GF-D8 (cell line): ENCODE data around the gene EVX2.

Experiments used
- DNase-seq: peaks from one replicate; lab custom pipeline; 2025; lab: John Stamatoyannopoulos, UW

EVX2 gene

DNA sequence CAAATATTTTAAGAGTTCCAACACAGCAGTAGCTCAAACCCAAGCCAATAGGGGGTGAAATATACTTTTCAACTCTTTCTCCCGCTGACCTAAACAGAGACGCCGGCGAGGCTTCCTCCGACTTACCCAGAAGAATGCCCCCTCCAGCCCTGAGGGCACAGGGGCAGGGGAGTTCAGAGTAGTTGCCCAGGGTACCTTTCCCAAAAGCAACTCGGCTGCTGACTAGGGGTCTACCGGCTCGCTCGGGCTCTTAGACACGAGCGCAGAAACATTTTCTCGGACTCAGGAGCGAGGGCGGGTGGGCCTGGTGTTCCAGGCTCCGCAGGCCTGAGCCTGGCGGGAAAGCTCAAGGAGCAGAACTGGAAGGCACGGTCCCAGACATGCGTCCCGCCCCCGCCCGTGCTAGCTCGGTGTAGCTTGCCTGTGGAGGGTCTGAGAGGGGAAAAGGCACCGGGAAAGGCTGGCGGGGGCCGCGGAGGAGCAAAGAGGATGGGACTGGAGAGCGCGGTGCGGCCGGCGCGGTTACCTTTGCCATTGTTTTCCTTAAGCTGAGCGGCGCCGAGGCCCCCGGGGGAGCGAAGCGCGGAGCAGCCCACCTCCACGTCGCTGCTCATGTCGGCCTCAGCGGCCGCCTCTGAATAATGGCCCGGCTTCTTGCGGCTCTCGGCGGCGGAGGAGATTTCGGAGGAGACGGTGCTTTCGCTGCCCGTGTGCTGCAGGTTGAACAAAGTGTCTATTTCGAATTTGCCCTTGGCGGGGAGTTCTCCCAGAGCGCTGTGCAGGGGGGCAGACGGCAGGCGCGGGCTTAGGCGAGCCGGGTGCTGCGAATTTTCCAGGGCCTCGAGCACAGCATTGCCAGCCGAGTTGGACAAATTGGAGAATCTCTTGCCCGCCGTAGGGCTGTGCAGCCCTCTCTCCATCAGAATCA lies 674 bp downstream of the EVX2 start:
- no peak for DNase-seq

DNA sequence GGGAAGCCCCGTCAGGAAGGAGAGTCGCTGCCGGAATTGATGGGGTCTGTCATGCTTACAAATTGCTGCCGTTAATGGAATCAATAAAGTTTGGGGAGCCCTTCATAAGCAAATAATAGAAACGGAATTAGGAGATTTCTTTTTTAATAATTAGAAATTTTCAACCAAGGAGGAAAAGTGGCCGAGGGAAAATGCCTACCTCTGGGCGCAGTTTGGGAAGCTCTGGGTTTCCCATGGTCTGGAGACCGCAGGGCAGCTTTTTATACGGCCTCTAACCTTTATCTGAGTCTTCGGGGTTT lies 1.3 kb downstream of the EVX2 start:
- DNase-seq = no peak

DNA sequence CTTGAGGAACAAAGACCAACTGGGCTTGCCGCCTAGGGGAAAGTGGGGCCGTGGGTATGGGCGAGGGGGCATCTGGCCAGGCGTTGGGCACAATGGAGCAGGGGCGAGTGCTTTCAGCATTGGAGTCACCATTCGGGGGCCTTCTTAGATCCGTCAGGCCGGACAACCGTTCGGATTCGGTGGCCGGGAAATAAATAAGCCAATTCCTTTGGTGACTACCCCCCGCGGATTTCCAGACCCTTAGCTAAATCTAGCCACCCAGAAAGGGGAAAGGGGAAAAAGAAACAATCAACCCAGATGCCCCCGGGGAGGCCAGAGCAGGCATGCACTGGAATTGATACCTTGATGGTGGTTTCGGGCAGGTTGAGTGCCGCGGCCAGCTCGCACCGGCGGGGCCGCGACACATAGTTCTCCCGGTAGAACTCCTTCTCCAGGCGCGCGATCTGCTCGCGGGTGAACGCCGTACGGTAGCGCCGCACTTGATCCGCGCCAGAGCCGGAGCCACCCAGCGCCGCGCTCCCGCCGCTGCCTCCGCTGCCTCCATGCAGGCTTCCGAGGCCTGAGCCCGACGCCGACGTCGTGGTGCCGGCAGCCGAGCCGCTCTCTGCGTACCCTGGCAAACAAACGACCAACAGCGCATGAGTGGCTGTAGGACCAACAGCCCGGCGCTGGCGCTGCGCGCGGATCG lies 1.8 kb downstream of the EVX2 start:
- no peak for DNase-seq

DNA sequence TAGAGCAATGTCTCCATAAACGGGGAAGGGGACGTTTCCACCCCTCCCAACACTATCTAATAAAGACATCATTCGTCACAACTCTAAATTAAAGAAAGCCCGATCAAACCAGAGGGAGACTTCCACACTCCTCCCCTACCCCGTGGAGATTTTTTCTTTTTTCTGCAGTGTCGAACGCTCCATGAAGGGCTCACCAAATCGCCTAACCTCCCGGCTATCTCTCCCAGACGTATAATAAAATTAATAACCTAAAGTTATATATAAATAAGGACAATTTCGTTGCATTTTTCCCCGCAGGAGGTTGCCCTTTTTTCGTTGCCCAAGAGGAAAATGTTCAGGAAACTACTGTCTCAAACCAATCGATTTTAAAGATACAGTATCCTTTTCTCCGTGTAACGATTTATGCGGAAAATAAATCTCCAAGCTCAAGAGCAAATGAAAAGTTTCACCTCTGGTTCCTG lies 2.4 kb downstream of the EVX2 start:
- no peak for DNase-seq

DNA sequence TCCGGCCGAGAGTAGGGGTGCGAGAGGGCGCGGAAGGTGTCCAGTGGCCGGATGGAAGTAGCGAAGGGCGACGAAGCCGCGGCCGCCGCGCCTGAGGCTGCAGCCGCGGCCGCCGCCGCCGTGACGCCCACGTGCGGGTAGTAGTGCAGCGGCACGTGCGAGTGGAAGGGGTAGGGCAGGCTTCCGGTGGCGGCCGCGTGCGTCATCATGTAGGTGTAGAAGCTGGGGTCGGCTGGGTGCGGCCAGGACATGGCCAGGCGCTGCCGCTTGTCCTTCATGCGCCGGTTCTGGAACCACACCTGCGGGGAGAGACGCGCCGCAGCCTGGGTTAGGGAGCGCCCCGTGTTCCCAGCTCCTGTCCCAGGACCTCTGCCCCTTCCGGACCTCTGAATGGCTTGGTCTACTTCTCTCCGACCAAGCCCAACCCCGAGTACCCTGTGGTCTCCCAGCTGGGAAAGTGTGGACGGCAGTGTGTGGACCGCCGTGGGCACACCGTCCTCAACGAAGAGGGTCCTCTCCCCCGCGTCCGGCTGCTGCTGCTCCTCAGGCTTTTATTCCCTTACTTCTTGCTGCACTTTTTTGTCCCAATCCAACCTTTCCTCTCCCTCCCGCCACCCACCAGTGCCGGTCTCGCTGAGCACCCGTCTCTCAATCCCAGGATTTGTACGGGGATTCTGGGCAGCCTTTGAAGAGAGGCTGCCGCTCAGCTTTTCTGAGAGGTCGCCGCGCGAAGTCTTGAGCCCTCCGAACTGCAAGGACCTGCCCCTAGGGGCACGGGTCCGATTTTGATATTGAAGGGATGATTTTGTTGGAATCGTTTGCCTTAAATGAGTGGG lies 3.0 kb downstream of the EVX2 start:
- DNase-seq = no peak

DNA sequence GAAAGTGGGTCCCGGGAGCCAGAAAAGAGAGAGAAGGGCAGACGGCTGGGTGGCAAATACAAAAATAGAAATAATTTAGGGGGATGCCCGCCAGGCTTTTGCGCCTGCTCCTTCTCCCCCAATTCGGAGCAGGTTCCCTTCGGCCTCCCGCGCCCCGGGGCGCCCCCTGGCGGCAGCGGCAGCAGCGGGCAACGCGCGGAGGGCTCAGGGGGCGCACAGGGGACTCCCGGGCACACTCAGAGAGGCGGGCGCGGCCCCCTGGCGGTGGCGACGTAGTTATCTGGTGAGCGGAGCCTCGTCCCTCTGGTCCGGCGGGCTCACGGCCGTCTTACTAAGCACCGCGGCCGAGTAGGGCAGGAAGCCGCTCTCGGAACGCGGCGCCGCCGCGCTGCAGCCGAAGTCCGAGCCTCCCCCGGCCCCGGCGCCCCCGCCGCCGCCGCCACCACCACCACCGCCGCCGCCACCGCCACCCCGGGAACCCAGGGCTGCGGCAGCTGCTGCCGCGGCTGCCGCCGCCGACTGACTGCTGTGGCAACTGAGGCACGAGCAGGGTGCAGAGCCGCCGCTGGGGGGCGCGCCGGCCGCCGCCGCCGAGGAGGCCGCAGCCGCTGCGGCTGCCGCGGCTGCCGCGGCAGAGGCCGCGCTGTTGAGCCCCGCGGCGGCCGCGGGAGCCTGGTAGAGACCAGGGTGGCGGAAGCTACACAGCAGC lies 3.8 kb downstream of the EVX2 start:
- DNase-seq = no peak

DNA sequence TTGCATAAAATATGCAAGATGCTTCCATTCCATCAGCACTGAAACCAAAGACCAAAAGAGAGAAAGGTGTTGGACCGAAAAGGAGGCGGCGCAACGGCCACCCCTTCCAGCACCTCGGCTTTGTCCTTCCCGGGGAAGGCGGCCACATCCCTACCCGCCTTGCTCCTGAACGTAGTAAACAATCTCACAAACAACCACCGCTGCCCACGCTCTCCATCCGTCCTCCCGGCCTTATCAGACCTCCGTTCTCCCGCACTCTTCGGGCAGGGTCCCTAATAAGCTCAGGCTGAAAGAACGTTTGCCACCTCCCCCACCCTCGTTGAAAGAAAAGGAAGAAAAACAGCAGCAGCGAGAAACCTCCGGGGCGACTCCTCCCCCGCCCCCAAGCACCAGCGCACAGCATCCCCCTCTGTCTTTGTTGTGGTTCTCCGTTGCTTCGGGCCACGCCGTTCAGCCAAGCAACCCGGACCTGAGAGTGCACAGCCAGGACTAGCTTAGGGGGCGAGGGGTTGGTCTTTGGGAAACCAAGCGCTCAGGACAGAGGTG lies 4.4 kb downstream of the EVX2 start:
- no peak for DNase-seq

DNA sequence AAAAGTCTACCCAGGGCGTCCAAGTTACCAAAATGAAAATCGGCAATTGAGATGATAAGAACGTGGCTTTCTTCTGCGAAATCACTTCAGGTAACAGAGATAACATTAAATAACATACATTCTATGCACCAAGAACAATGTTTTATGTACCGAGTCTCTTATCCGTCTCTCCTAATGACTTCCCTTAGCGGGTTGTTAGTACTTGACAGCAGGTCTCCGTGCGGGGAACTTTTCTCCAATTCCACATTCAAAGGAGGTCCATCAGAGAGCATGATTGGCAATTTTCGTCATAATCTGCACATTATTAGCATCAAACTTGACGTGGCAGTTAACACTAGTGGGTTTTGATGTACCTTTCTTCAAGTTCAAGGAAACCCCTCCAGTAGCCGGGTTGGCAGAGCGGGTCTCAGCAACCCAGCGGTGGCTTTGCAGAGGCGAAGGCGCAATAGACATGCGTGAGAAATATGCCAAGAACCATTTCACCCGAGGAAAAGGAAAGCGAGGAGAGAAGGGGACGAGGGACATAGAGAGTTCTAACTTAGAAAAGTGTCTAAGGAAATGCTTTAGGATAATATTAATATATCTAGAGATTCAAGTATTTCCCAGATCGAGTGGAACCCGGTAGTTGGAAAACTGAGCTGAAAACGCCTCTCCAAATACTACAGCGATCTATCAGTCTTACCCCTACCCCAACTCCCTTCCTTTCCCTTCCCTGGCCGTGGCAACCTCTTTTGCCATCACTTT lies 5.0 kb downstream of the EVX2 start:
- DNase-seq = no peak

DNA sequence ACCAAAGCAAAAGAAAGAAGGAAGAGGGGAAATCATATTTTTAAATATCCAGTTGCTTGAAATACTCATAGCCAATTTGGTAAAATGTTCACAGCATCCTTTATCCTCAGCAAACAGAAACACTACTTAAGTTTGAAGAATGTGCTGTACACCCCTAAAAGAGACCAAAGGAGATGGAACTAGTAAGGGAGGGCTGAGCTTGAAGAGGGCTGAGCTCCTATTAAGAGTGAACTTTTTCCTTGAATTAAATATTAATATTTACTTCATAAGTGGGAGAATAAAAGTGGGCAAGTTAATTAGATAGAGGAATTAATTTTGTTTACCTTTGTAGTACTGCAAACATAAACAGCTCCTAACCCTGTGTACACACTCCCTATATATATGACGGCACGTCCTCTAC lies 7.0 kb downstream of the EVX2 start:
- no peak for DNase-seq

DNA sequence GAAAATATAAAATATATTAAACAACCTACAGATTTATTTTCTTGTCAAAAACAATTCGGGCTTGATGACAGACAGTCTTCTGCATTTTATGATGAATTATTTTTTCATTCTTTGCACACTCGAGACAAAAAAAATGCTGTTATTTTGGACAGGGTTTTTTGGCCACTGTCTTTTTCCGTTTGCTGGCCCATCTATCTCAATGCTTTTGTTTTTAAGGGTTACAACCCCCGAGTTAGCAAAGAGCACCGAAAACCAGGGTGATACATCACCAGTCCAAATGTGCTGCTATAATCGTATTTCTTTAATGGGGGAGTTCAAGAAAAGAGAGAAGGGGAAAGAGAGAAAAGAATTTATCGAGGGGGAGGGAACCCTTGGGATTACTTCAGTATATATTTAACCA lies 7.7 kb downstream of the EVX2 start:
- no peak for DNase-seq

DNA sequence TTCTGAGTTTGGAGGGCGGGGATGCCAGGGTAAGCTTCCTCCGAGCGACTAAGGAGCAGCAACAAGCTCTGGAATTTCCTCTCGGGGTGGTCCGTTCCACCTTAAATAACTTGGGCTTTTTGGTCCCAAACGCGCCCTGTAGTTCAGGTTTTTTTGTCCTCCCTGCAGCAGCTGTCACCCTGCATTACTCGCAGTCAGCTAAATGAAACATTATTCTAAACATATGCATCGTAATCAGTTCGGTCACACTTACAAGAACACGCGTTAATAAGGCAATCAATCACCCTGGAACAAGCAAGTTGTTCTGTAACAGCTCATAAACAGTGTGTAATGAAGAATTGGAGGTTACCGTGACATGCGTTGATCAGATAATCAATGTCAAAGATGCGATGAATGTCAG lies 8.3 kb downstream of the EVX2 start:
- no peak for DNase-seq

DNA sequence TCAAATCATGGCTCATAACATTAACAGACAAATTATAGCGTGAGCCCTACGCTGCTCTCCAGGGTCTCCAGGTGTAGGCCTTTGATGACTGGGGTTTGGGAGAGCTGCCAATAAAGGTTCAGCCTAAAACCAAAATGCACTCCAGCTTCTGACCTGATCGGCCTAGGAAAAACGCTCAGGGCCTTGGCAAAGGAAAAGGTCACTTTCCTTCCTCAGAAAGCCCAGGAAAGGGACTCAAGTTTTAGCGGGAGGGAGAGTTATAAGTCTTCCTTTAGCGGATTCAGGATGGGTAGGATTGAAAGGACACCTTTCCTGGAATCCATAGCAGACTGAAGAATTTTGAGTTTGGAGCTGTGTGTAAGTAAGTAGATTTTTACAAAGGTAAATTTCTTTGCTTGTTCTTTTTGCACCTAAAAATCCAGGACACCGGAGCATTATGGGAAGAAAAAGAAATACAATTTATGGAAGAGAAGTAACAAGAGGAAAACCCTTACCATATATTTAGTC lies 8.8 kb downstream of the EVX2 start:
- no peak for DNase-seq

DNA sequence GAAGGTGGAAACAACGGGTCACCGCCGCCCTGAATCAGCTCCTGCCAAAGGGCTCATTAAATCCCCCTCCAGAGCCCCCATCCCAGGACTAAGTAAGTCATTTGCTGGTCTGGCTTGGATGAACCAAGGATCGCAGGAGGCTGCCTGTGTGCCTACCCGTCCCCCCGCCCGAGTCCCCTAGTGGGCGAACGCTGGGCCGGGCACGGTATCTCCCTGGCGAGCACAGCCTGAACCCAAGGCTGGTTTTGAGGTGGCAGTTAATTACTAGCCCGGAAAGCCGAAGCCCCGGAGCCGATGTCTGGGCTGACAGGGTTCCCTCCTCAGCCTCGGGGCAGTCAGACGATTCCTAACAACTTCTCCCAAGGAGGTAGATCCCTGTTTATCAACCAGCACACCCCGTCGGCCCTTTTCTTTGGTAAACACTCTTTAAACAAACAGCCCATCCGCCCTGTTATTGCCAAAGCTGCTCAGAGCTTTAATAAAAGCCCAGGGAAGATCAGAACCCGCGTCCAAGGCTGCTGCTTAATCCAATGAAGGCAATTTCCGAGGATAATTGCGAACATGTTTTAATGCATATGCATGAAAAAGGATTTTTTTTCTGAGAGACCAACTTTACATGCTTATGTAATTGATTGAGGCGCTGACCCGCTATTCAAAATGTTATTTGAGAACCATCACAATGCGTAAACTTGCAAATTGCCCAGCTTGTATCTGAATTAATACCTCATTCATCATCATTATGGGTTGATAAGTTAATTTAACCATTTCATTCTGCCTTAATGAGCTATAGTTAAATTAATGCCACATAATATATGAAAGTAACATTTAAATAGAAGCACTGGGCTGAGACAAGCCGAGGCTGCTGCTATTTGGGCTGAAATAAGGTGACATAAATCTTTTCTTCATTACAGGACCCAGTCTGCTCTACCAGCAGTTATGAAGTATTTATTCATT lies 10.5 kb downstream of the EVX2 start:
- no peak for DNase-seq

DNA sequence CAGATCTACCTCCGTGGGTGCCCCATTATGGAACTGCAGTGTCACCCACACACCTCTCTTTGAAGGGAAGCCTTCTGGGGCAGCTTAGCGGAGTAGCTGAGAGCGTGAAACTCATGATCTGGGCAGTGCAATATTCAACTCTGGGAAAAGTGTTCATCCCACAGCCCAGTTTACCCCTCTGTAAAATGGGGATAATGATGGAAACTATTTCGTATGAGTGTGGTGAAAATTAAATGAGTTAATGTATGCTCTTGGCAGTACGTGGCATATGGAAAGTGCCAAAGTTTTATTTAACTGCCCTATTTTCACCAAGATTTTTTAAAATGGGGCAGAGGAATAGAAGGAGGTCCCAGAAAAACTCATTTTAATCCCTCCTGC lies 11.5 kb downstream of the EVX2 start:
- DNase-seq = no peak

DNA sequence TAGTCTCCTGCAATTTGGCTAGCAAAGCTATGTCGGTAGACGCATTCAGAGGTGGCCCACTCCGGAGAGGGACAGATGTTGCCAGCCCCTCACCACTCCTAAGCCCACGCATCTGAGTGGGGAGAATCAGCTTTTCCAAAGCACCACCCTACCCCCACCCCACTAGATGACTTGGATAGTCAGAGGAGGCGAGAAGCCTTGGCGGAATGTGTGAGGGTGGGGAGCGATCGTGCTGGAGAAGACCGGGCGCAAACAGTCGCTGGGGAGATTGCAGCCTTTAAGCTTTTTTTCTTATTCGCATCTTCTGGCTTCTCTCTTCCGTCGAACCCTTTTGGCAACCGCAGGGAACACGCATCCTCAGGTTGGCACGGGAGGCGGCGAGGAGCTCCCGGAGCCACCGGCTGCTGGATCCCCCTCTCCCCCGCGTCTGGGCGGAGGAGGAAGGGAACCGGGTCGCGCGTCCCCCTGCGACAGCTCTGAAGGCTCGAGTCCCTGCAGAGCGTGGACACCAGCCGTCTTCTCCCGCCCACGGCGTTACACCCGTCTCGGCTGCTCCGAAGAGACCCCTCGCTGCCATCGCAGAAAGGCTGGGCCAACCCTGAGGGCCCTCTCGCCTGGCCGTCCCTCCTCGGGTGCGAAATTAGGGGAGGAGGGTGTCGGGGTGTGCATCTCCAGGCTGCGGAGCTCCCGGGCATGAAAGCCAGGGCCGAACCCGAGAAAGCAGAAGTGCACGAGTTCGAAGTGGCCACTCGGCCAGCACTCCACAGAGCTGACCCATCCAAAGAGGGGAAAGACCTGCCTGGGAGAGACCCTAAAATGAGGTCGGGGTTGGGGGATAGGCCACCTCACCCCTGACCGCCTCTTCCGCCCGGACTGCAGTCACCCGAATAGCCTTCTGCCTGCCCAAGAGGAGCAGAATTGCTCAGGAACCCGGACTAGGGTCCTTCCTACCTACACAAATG lies 12.2 kb downstream of the EVX2 start:
- DNase-seq = no peak

DNA sequence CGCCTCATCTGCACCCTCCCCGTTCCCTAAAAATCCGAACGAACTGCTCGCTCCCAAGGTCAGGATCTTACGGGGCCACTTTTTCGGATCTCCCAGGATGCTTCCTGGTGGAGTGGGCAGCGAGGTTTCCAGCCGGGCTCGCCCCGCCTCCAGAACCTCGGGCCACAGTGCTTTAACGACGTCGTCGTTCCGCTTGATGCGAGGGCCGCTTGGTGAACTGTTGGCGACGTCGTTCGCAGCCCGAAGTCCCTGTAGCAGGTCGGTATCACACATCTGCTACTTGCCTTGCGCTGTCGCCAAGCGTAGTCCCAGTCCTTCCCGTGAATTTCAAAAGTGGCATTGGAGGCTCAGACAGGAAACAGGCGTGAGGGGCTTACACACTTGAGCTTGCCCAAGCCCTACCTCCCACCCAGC lies 15.3 kb downstream of the EVX2 start:
- no peak for DNase-seq

DNA sequence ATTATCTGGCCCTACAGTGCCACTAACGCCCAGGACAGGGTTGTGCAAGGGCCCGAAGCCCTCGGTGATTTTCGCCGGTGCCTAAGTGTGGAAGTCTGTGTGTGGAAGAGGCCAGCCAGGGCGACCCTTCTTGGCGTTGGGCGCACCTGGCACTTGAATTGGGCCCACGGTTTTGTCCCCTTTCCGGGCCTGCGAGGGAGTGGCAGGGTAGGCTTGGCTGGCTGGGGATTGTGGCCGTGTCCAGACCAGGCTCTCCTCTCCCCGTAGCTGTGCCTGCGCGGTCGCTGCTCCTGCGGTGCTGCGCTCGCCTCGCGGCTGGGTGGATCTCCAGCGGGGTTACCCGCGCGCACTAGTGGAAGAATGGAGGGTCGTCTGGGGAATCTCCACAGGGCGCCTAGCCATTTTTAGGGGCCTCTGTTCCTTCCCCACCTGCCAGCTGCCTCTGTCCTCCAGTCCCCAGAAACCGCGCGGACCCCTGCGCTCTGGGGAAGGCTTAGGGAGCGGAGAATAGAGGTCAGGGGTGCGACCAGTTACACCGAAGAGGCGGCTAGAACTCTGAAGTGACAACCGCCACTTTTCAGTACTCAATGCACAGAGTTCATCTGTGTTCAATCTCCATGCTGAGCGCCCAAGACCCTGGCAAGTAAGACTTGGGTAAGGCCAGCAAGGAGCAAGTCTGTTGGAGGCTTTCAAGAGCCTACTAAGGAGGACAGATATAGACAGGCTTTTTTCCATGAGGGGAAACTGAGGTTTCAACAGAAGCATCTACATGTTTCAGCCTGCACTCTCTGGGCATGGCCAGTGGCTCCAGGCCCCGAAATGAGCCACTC lies 16.0 kb downstream of the EVX2 start:
- DNase-seq = no peak
